TTC549 (cell line): ENCODE results near the gene C10orf62.
"Not testable (repeated sequence)": the region's sequence is repeated elsewhere in the genome, so short reads cannot be mapped to it uniquely, and the experiment has no call there.

Source experiments
- FAIRE-seq: peaks from 2 replicates; lab custom pipeline; 2012; peaks lifted over from hg19 to GRCh38; lab: Jason Lieb, UNC

C10orf62 gene

GRCh38 chr10:97564776-97565175, 24.7 kb upstream of the C10orf62 start:
- no peak for FAIRE-seq

GRCh38 chr10:97566336-97566996, 23.1 kb upstream of the C10orf62 start:
- FAIRE-seq = no peak

- no peak for FAIRE-seq
Observed at GRCh38 chr10:97567891-97568290, 21.6 kb upstream of the C10orf62 start.

- FAIRE-seq = no peak
Observed at GRCh38 chr10:97570146-97570788, 19.3 kb upstream of the C10orf62 start.

- FAIRE-seq = no peak
Observed at GRCh38 chr10:97570789-97571471, 18.6 kb upstream of the C10orf62 start.

GRCh38 chr10:97571622-97572021, 17.9 kb upstream of the C10orf62 start:
- FAIRE-seq = no peak

- FAIRE-seq = no peak
Observed at GRCh38 chr10:97572214-97572989, 17.1 kb upstream of the C10orf62 start, which contains the start of gene ANKRD2. Gene ANKRD2, plus strand, starts transcription at chr10:97572779. Its CDS starts 10 bp downstream, at chr10:97572789.

GRCh38 chr10:97573021-97573420, 16.5 kb upstream of the C10orf62 start:
- FAIRE-seq = no peak

- no peak for FAIRE-seq
Observed at GRCh38 chr10:97573672-97574071, 15.8 kb upstream of the C10orf62 start.

GRCh38 chr10:97574374-97575126, 15.0 kb upstream of the C10orf62 start:
- no peak for FAIRE-seq

GRCh38 chr10:97575127-97575668, 14.3 kb upstream of the C10orf62 start:
- no peak for FAIRE-seq

GRCh38 chr10:97576487-97576886, 13.0 kb upstream of the C10orf62 start:
- not testable (repeated sequence) for FAIRE-seq

- no peak for FAIRE-seq
Observed at GRCh38 chr10:97577701-97578100, 11.8 kb upstream of the C10orf62 start.

- FAIRE-seq = no peak
Observed at GRCh38 chr10:97578171-97578844, 11.2 kb upstream of the C10orf62 start.

- no peak for FAIRE-seq
Observed at GRCh38 chr10:97580421-97581367, 8.8 kb upstream of the C10orf62 start.

GRCh38 chr10:97582169-97582568, 7.4 kb upstream of the C10orf62 start:
- no peak for FAIRE-seq

GRCh38 chr10:97583476-97583875, 6.0 kb upstream of the C10orf62 start:
- FAIRE-seq = no peak

- FAIRE-seq = no peak
Observed at GRCh38 chr10:97584060-97584797, 5.3 kb upstream of the C10orf62 start, which contains the start of gene HOGA1. Gene HOGA1, plus strand, starts transcription at chr10:97584389. Its CDS starts 315 bp downstream, at chr10:97584704.
